ENCODE results near the gene RNF215.

Gene RNF215

GRCh38 chr22:30398685-30399680 is 11.8 kb upstream of the RNF215 start:
- no peak for TF ChIP-seq JUND (IDR thresholded peaks at IDR 0.05; ENCODE audit: low read depth)
- in situ Hi-C loops (cut with HindIII; ENCODE audit: low pct_unique_long_range_greater_than_20kb, low sequenced_read_pairs): no loop called here
- no peak for DNase-seq (ENCODE audit: low read depth in 1 of 2, low spot score in 1 of 2)

- in situ Hi-C loops (cut with HindIII; ENCODE audit: low pct_unique_long_range_greater_than_20kb, low sequenced_read_pairs): no loop called here
These were observed 10.7 kb upstream of the RNF215 start for GRCh38 chr22:30397656-30398635.

GRCh38 chr22:30396871-30397655 is 9.9 kb upstream of the RNF215 start, which contains the start of gene SEC14L2:
Gene SEC14L2 (plus strand): TSS chr22:30397018. CDS start chr22:30397117, 99 bp downstream.
- peak; percentile 51 to 53 for DNase-seq (ENCODE audit: low read depth in 1 of 2, low spot score in 1 of 2)
- TF ChIP-seq JUND (IDR thresholded peaks at IDR 0.05; ENCODE audit: low read depth): no peak
- in situ Hi-C loops (cut with HindIII; ENCODE audit: low pct_unique_long_range_greater_than_20kb, low sequenced_read_pairs): no loop called here

More at GRCh38 chr22:30397656-30398635, 10.7 kb upstream of the RNF215 start:
- TF ChIP-seq JUND (IDR thresholded peaks at IDR 0.05; ENCODE audit: low read depth): no peak
- DNase-seq (ENCODE audit: low read depth in 1 of 2, low spot score in 1 of 2): no peak

GRCh38 chr22:30393885-30394284 is 6.7 kb upstream of the RNF215 start:
- no peak for DNase-seq (ENCODE audit: low read depth in 1 of 2, low spot score in 1 of 2)
- TF ChIP-seq JUND (IDR thresholded peaks at IDR 0.05; ENCODE audit: low read depth): no peak
- in situ Hi-C loops (cut with HindIII; ENCODE audit: low pct_unique_long_range_greater_than_20kb, low sequenced_read_pairs): no loop called here

GRCh38 chr22:30393322-30393680 is 6.1 kb upstream of the RNF215 start:
- no peak for DNase-seq (ENCODE audit: low read depth in 1 of 2, low spot score in 1 of 2)
- no peak for TF ChIP-seq JUND (IDR thresholded peaks at IDR 0.05; ENCODE audit: low read depth)
- in situ Hi-C loops (cut with HindIII; ENCODE audit: low pct_unique_long_range_greater_than_20kb, low sequenced_read_pairs): no loop called here

GRCh38 chr22:30392661-30393321 is 5.6 kb upstream of the RNF215 start:
- in situ Hi-C loops (cut with HindIII; ENCODE audit: low pct_unique_long_range_greater_than_20kb, low sequenced_read_pairs): no loop called here
- no peak for TF ChIP-seq JUND (IDR thresholded peaks at IDR 0.05; ENCODE audit: low read depth)
- DNase-seq (ENCODE audit: low read depth in 1 of 2, low spot score in 1 of 2): peak in 1 of 2 experiments; percentile 66

- DNase-seq (ENCODE audit: low read depth in 1 of 2, low spot score in 1 of 2): peak; percentile 62 to 82
- in situ Hi-C loops (cut with HindIII; ENCODE audit: low pct_unique_long_range_greater_than_20kb, low sequenced_read_pairs): no loop called here
- no peak for TF ChIP-seq JUND (IDR thresholded peaks at IDR 0.05; ENCODE audit: low read depth)
These were observed 3.9 kb upstream of the RNF215 start for GRCh38 chr22:30390974-30391691.

- in situ Hi-C loops (cut with HindIII; ENCODE audit: low pct_unique_long_range_greater_than_20kb, low sequenced_read_pairs): no loop called here
- no peak for DNase-seq (ENCODE audit: low read depth in 1 of 2, low spot score in 1 of 2)
- TF ChIP-seq JUND (IDR thresholded peaks at IDR 0.05; ENCODE audit: low read depth): no peak
These were observed 627 bp downstream of the RNF215 start for GRCh38 chr22:30386608-30386959.

- TF ChIP-seq JUND (IDR thresholded peaks at IDR 0.05; ENCODE audit: low read depth): no peak
- DNase-seq (ENCODE audit: low read depth in 1 of 2, low spot score in 1 of 2): no peak
These were observed 1.3 kb downstream of the RNF215 start for GRCh38 chr22:30385942-30386341.

GRCh38 chr22:30383061-30383460 is 4.2 kb downstream of the RNF215 start:
- in situ Hi-C loops (cut with HindIII; ENCODE audit: low pct_unique_long_range_greater_than_20kb, low sequenced_read_pairs): no loop called here
- no peak for TF ChIP-seq JUND (IDR thresholded peaks at IDR 0.05; ENCODE audit: low read depth)
- no peak for DNase-seq (ENCODE audit: low read depth in 1 of 2, low spot score in 1 of 2)

More at GRCh38 chr22:30385942-30386341, 1.3 kb downstream of the RNF215 start:
- in situ Hi-C loops (cut with HindIII; ENCODE audit: low pct_unique_long_range_greater_than_20kb, low sequenced_read_pairs): no loop called here

- in situ Hi-C loops (cut with HindIII; ENCODE audit: low pct_unique_long_range_greater_than_20kb, low sequenced_read_pairs): no loop called here
- no peak for DNase-seq (ENCODE audit: low read depth in 1 of 2, low spot score in 1 of 2)
- TF ChIP-seq JUND (IDR thresholded peaks at IDR 0.05; ENCODE audit: low read depth): no peak
These were observed 4.9 kb downstream of the RNF215 start for GRCh38 chr22:30382340-30382739.

Measured in T47D (cell line).